Omental fat pad (tissue), 4 donors: ENCODE results near the gene RCBTB1. TPM values are rescaled to one million over a fixed set of nuclear protein-coding genes. Genes with fewer than 3 reads are reported as not detected.
"Not testable (repeated sequence)": the region's sequence is repeated elsewhere in the genome, so short reads cannot be mapped to it uniquely, and the experiment has no call there.

Source experiments
- ATAC-seq: fragments of 150-250 bp; one replicate; pipeline ENCODE4 v1.9.1; 2016; ENCODE audit warnings: mild to moderate bottlenecking, moderate library complexity; ENCODE audit not compliant: low FRiP score
- DNase-seq: peaks from one replicate; pipeline ENCODE4 v3.0.0-alpha.2; 2019; ENCODE audit warnings: low spot score
- total RNA-seq, 4 donors: library from RNA; depleted of rRNA; stranded (reverse); fragments of >200 nt; gene quantifications; one replicate each; pipeline ENCODE4 v1.1.0, GENCODE V29; 2016
- TF ChIP-seq, protein P1 (sequence below), 3 donors: fragments of 450-650 bp; IDR thresholded peaks; one replicate each; pipeline ENCODE4 v1.5.1; 2016 to 2017; ENCODE audit warnings: antibody characterized with exemption in 3 of 3, mild to moderate bottlenecking in 3 of 3, moderate library complexity in 2 of 3

The RCBTB1 gene
- total RNA-seq, 4 donors from 2014 or later: 8.4 to 17.5 (median 11.1) TPM

DNA sequence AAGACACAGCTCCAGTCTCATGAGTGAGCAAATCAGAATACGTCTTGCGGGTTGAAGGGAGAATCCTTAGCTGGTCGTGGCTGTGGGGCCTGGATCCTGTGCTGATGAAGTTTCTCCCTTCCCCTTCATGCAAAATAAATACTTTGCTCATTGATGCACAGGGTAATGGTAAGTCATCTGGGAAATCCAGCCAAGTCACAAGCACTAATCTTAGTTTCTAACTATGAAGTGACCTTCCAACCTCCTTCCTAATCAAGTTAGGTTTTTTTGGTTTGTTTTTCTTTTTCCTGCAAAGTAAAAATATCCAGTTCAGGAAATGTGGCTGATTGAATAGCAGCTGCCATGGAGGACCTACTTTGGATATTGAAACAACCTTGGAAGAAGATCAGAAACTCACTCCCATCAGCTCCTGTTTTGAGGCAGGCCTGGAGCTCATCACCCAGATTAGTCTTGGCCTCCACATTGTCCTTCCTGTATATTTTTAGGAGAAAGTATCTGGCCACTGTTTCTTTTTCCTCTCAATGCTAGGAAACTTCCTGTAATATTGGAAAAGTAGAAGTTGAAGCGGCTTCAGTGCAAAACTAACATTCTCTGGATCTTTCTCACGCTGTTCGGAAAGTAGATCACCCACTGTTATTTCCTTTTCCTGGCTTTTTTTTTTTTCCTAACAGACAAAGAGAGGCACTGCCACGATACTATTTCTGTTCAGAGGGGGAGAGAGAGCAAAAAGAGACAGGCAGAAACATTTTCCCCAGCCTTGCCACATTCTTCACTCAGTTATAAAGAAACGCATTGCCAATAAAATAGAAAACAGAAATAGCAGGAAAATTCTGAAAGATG is 30.7 kb upstream of the RCBTB1 start:
- DNase-seq (no peak), ATAC-seq (no peak)
- TF ChIP-seq, protein P1, sequence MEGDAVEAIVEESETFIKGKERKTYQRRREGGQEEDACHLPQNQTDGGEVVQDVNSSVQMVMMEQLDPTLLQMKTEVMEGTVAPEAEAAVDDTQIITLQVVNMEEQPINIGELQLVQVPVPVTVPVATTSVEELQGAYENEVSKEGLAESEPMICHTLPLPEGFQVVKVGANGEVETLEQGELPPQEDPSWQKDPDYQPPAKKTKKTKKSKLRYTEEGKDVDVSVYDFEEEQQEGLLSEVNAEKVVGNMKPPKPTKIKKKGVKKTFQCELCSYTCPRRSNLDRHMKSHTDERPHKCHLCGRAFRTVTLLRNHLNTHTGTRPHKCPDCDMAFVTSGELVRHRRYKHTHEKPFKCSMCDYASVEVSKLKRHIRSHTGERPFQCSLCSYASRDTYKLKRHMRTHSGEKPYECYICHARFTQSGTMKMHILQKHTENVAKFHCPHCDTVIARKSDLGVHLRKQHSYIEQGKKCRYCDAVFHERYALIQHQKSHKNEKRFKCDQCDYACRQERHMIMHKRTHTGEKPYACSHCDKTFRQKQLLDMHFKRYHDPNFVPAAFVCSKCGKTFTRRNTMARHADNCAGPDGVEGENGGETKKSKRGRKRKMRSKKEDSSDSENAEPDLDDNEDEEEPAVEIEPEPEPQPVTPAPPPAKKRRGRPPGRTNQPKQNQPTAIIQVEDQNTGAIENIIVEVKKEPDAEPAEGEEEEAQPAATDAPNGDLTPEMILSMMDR (IDR thresholded peaks at IDR 0.05): no peak

DNA sequence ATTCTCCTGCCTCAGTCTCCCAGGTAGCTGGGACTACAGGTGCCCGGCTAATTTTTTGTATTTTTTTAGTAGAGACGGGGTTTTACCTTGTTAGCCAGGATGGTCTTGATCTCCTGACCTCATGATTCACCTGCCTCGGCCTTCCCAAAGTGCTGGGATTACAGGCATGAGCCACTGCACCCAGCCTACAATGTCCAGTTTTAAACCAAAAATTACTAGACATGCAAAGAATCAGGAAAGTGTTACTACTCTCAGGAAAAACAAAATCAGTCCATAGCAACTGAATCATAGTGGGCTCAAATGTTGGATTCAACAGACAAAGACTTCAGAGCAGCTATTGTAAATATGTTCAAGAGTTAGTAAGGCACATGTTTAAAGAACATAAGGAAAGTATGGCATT is 26.7 kb upstream of the RCBTB1 start:
- DNase-seq, ATAC-seq: not testable (repeated sequence)

DNA sequence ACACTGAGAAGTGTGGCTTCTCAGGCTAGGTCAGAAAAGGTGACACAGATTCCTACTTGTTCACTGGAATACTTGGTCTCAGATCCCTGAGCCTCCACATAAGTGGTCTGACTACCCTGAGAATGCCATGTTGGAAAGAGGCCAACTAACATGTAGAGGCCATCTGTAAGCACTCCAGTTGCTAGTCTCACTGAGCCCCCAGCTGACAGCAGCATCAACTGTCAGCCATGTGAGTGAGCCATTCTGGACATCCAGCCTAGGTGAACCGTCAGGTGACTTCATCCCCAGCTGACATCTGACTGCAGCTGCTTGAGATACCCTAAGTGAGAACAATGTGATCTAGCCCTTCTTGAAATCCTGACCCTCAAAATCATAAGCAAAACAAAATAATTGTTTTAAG is 24.8 kb upstream of the RCBTB1 start:
- DNase-seq (no peak), ATAC-seq (no peak)
- TF ChIP-seq, protein P1 (IDR thresholded peaks at IDR 0.05): no peak

DNA sequence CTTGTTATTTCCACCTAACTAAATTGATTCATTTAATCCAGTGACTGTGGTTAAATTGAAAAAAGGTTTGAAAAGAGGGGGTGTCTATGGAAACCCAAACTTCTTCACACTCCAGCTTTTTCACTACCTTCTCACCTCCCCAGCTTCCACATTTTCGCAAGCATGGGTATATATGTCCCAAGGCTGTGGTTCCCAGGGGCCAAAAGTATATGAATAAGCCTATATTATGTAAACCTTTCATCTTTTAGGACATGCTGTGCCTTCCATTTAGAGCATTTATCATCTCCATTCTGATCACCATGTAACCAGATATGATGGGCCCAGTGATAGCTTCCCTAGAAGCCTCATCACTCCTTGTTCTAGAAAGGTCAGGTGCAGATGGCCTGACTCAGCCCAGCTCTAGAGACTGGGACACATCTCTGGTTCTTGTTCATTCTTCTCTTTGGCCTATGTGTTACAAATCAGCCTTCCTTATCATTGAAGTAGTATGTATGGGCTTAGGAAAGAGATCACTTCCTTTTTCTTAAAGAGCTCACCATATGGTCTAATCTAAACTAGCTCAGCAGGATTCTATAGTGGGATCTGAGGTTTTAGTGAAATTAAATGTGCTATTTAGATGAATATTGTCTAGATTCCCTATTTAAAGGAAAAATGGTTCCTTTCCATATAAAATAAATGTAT is 23.4 kb upstream of the RCBTB1 start:
- TF ChIP-seq, protein P1 (IDR thresholded peaks at IDR 0.05): no peak
- ATAC-seq (no peak), DNase-seq (no peak)

DNA sequence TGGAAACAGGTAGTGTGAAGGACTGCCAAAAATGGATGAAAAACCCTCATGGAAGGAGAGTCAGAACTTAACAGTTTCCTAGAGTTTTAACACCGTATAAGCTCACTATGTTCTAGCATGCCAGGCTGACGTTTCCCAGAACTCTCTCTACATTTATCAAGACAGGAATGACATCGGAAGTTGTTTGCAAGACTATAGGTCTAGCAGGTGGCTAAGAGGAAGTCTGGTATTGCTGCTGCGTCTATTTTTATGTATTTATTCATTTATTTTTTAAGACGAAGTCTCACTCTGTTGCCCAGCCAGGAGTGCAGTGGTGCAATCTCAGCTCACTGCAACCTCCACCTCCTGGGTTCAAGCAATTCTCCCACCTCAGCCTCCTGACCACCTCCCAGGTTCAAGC is 22.4 kb upstream of the RCBTB1 start:
- ATAC-seq: no peak
- no peak for DNase-seq
- TF ChIP-seq, protein P1 (IDR thresholded peaks at IDR 0.05): no peak

DNA sequence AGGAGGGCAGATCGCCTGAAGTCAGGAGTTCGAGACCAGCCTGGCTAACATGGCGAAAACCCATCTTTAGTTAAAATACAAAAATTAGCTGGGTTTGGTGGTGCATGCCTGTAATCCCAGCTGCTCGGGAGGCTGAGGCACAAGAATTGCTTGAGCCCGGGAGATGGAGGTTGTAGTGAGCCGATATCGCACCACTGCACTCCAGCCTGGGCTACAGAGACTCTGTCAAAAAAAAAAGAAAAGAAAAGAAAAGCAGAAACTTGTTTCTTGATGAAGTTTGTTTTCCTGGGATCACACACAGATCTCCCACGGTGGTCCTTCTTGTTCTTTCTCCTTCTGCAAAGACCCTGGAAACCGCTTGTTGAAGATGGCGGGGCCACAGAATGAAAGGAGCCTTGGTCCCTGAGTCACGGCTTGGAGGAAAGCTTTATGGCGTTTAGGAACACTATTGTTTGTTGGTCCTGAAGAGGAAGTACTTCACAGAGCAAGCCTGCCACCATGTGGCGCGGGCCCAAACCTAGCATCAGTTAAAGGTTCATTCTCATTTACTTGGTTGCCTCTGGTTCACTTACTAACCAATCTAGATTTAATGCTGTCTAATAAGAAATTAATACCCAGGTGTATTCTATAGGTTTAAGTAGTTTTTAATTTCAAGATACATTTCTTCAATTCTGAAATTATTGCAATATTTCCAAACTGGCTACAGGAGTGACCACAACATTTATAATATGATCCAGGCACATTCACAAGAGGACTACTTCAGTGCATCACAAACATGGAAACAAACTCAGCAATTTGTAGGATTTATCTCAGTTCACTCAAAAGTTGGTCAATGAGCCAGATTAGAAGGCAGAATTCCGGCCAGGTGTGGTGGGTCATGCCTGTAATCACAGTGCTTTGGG is 21.6 kb upstream of the RCBTB1 start:
- TF ChIP-seq, protein P1 (IDR thresholded peaks at IDR 0.05): peak in 1 of 3 donors; percentile 24
- peak; percentile 66 for DNase-seq
- peak; percentile 94 for ATAC-seq

DNA sequence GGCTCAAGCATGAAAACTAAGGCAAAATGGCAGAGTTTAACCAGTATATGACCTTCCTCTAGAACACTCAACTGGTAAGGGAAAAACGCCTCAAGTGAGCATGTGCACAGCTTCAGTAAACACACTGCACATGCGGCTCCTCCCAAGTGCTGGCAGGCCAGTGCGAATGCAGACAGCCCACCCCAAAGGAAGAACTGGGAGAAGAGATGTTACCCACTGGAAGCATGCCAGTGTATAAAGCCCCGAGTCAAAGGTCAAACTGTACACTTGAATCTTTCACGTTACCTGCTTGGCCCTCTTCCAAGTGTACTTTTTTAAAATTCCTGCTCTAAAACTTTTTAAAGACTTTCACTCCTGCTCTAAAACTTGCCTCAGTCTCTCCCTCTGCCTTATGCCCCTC is 19.2 kb upstream of the RCBTB1 start:
- TF ChIP-seq, protein P1 (IDR thresholded peaks at IDR 0.05): no peak
- no peak for DNase-seq
- no peak for ATAC-seq

DNA sequence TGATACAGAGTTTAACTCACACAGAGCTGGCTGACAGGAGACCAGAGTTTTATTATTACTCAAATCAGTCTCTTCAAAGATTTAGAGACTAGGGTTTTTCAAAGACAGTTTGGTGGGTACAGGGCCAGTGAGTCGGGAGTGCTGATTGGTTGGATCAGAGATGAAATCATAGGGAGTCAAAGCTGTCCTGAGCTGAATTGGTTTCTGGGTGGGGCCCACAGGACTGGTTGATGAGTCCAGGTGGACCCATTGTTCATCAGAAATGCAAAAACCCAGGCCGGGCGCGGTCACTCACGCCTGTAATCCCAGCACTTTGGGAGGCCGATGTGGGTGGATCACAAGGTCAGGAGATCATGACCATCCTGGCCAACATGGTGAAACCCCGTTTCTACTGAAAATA is 17.3 kb upstream of the RCBTB1 start:
- not testable (repeated sequence) for ATAC-seq, DNase-seq
